Activated naive CD4-positive, alpha-beta T cell treated with anti-CD3 and anti-CD28 coated beads, Interleukin-2, amount 50 U/mL, for 72 hours (primary cell): ENCODE data around the gene IFNLR1. TPM values are rescaled to one million over a fixed set of nuclear protein-coding genes. Genes with fewer than 3 reads are reported as not detected.

Experiments used
- ATAC-seq, 2 donors: fragments of 150-1000 bp; cut with Tn5 transposase; 2 replicates each; pipeline ENCODE4 v1.10.0; 2021; ENCODE audit warnings: mild to moderate bottlenecking in 2 of 2, moderate library complexity in 2 of 2
- DNase-seq, 2 donors: peaks; one replicate each; pipeline ENCODE4 v3.0.0; 2021 to 2022; ENCODE audit warnings: low spot score in 2 of 2
- H3K27ac Mint-ChIP-seq, 2 donors: one replicate each; pipeline ENCODE4 v1.8.0; 2022; ENCODE audit warnings: mild to moderate bottlenecking in 2 of 2, mixed read lengths in 2 of 2
- H3K36me3 Mint-ChIP-seq, 2 donors: one replicate each; pipeline ENCODE4 v1.8.0; 2022; ENCODE audit warnings: mixed read lengths in 2 of 2
- H3K9me3 Mint-ChIP-seq, 2 donors: one replicate each; pipeline ENCODE4 v1.8.0; 2022; ENCODE audit warnings: mixed read lengths in 2 of 2
- total RNA-seq, 2 donors: library from RNA; stranded (reverse); gene quantifications; one replicate each; pipeline ENCODE4 v1.2.3, GENCODE V29; 2022

The IFNLR1 gene
- total RNA-seq, 2 donors from 2014 or later: 5.0 to 6.3 TPM

- no peaks in the 10 kb centered on the region for H3K36me3 Mint-ChIP-seq
- DNase-seq: no peak
- no peak for ATAC-seq
- no peaks in the 10 kb centered on the region for H3K9me3 Mint-ChIP-seq
- H3K27ac Mint-ChIP-seq: no peak overlapping the region
These were observed 77.2 kb downstream of the IFNLR1 start for GRCh38 chr1:24109686-24110475.

GRCh38 chr1:24109166-24109483 is 78.0 kb downstream of the IFNLR1 start:
- no peak overlapping the region for H3K27ac Mint-ChIP-seq

DNA sequence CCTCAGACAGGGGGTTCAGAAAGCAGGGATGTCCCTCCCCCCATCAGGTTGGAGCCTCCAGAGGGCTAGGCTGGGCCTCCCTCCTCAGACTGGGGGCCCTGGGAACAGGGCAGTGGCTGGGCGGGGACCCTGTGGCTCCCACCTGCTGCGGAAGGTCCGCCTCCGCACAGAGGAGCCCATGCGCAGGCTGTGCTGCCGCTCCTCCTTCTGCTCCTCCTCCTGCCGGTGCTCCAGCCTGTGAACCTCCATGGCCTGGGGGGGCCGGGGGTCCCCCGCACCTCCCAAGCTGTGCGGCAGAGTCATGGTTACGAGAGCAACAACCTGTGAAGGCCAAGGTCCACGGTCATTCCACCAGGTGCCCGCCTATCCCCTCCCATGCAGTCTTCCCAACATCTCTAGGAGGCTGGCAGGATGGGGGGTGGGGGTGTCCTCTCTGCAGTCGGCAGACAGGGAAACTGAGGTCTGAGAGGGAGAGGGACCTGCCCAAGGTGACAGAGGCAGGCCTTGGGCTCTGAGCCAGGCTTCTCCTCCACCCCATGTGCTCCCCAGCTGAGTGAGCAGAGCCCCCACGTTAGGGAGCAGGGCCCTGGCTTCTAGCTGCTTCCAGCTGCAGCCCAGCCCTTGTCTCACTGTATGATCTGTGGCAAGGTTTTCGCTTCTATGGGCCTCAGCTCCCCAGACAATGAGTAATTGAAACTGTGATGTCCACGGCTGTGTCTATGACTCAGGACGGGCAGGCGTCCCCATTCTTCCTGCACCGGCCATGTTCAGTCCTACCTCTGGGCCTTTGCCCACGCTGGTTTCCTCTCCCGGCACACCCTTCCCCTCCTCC is 78.5 kb downstream of the IFNLR1 start:
- no peaks in the 10 kb centered on the region for H3K36me3 Mint-ChIP-seq
- H3K27ac Mint-ChIP-seq: no peak overlapping the region
- H3K9me3 Mint-ChIP-seq: no peaks in the 10 kb centered on the region
- DNase-seq: no peak
- ATAC-seq: peak; percentile 50 to 76

More at GRCh38 chr1:24109166-24109483, 78.0 kb downstream of the IFNLR1 start:
- Mint-ChIP-seq H3K36me3 (no peaks in the 10 kb centered on the region), H3K9me3 (no peaks in the 10 kb centered on the region)
- DNase-seq (no peak), ATAC-seq (no peak)

GRCh38 chr1:24107462-24108138 is 79.5 kb downstream of the IFNLR1 start:
- no peak overlapping the region for H3K27ac Mint-ChIP-seq

DNA sequence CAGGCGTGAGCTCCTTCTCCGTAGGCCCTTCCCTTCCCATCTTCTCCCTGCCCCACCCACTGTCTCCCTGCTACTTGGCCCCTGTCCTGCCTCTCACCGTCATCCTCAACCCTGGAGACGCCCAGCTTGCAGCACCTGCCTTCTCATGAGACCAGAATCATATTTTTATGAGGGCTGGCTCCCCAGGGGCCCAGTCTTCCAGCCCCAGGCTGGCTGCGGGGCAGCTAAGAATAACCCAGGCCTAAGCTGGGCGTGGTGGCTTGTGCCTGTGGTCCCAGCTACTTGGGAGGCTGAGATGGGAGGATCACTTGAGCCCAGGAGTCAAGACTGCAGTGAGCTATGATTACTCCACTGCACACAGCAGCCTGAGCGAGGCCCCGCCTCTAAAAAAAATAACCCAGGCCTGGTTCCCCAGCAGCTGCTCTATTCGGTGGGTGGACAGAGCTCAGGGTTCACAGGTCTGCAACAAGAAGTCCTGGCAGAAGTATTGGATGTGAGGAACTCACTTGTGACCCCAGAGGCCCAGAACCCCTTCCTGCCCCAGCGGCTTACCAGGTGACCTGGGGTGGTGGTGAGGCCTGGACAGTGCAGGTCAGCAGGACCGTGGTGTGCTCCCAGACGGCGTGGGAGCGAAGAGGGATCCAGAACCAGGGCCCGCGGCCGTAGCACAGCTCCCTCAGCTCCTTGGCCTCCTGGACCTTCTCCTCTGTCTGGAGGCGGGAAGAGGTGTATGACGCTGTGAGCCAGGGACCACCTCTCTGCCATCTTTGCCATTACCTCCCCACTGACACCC is 81.5 kb downstream of the IFNLR1 start:
- Mint-ChIP-seq H3K9me3 (no peaks in the 10 kb centered on the region), H3K36me3 (no peaks in the 10 kb centered on the region), H3K27ac (no peak overlapping the region)
- DNase-seq (no peak), ATAC-seq (no peak)

More at GRCh38 chr1:24107462-24108138, 79.5 kb downstream of the IFNLR1 start:
- no peaks in the 10 kb centered on the region for H3K36me3 Mint-ChIP-seq
- H3K9me3 Mint-ChIP-seq: no peaks in the 10 kb centered on the region
- no peak for DNase-seq
- ATAC-seq: no peak

- Mint-ChIP-seq H3K27ac (no peak overlapping the region), H3K9me3 (no peaks in the 10 kb centered on the region), H3K36me3 (no peaks in the 10 kb centered on the region)
- no peak for ATAC-seq
- no peak for DNase-seq
These were observed 82.2 kb downstream of the IFNLR1 start for GRCh38 chr1:24104854-24105253.

Other genes starting within 250 kb of the IFNLR1 start
- gene PNRC2, start 227.5 kb downstream of the IFNLR1 start, total RNA-seq: 100 to 1,000 TPM; 121 to 137 TPM
- gene SRSF10, start 207.0 kb downstream of the IFNLR1 start, total RNA-seq: 100 to 1,000 TPM; 202 to 226 TPM
- not detected for gene MYOM3, start 75.2 kb downstream of the IFNLR1 start, total RNA-seq
- gene IL22RA1, start 44.1 kb downstream of the IFNLR1 start, total RNA-seq: not detected
- gene GRHL3, start 132.1 kb upstream of the IFNLR1 start, total RNA-seq: not detected
- gene STPG1, start 226.5 kb upstream of the IFNLR1 start, total RNA-seq: 1 to 10 TPM; 6.1 to 7.0 TPM
- 10 to 100 TPM; 40.7 to 66.1 TPM for gene NIPAL3, start 228.5 kb upstream of the IFNLR1 start, total RNA-seq